Measurements from ENCODE around the gene SRC. TPM values are rescaled to one million over a fixed set of nuclear protein-coding genes. Genes with fewer than 3 reads are reported as not detected.
A peak's percentile ranks its signal among the peaks of the same experiment; 100 is the strongest.

SRC gene
- total and polyA plus RNA-seq, 7 donors, result 0.86 to 3.0 (median 1.3) TPM

DNA sequence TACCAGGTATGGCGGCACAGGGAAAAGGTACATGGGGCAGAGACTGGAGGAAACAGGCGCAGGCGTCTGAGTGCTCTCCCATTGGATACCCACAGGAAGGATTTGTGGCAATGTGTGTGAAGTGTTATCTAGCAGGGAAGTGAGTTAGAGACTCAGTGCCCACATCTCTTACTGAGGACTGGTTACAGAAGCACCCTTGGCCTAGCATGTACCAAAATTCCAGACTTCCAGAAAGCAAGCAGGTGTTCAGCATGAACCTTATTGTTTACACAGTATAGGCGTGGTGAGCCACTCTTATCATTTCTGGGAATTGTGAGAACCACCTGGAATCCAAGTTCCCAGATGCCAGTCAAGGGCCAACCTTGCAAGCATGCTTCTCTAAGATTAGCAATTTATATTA lies 42.3 kb upstream of the SRC start:
- intact Hi-C loops (cut with DNase I), result no loop called here
- 91 to 94% (median 92%) methylated on average over 4 of the region's 4 CpGs for WGBS, 3 donors
- peaks cover 4% of the 10 kb centered on the region for H3K4me1 ChIP-seq
- H3K4me3 ChIP-seq, result no peak overlapping the region
- TF ChIP-seq, protein P1, sequence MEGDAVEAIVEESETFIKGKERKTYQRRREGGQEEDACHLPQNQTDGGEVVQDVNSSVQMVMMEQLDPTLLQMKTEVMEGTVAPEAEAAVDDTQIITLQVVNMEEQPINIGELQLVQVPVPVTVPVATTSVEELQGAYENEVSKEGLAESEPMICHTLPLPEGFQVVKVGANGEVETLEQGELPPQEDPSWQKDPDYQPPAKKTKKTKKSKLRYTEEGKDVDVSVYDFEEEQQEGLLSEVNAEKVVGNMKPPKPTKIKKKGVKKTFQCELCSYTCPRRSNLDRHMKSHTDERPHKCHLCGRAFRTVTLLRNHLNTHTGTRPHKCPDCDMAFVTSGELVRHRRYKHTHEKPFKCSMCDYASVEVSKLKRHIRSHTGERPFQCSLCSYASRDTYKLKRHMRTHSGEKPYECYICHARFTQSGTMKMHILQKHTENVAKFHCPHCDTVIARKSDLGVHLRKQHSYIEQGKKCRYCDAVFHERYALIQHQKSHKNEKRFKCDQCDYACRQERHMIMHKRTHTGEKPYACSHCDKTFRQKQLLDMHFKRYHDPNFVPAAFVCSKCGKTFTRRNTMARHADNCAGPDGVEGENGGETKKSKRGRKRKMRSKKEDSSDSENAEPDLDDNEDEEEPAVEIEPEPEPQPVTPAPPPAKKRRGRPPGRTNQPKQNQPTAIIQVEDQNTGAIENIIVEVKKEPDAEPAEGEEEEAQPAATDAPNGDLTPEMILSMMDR (IDR thresholded peaks at IDR 0.05), result no peak
- ATAC-seq (no peak), DNase-seq (no peak)
- peaks cover 13 to 71% of the 10 kb centered on the region in 2 donors for H3K36me3 ChIP-seq (ENCODE audit: insufficient read depth in 1 of 2, low read depth in 1 of 2)
- H3K27ac ChIP-seq, result no peak overlapping the region
- H3K27me3 ChIP-seq (ENCODE audit: insufficient read depth in 3 of 3, low read length in 2 of 3), result no peaks in the 10 kb centered on the region
- no peaks in the 10 kb centered on the region for H3K9me3 ChIP-seq

DNA sequence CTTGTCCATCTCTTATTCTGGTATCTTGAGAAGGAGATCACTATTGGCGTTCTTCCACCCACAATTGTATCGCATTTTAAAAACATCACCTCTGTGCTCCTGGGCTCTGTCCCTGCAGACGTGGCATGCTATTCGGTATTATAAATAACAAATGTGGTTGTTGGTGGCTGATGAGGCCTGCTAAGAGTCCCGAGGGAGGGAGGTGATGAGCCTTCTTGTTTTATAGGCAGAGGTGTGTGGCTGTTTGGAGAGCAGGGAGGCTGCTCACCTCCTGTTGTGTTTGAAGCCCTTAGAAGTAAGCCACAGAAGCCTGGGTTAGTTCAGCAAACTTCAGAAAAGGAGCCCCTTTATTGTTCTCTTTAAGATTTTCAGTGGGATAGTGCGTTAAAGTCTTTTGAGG lies 40.9 kb upstream of the SRC start:
- 64 to 78% (median 70%) methylated on average over 6 of the region's 6 CpGs for WGBS, 3 donors
- TF ChIP-seq, protein P1 (IDR thresholded peaks at IDR 0.05), result no peak
- Histone ChIP-seq H3K4me3 (no peak overlapping the region), H3K9me3 (no peaks in the 10 kb centered on the region), H3K36me3 (ENCODE audit: insufficient read depth in 1 of 2, low read depth in 1 of 2) (peaks cover 13 to 82% of the 10 kb centered on the region in 2 donors), H3K27ac (no peak overlapping the region), H3K27me3 (ENCODE audit: insufficient read depth in 3 of 3, low read length in 2 of 3) (no peaks in the 10 kb centered on the region), H3K4me1 (peaks cover 4% of the 10 kb centered on the region)
- DNase-seq (no peak), ATAC-seq (no peak)
- intact Hi-C loops (cut with DNase I), result no loop called here

DNA sequence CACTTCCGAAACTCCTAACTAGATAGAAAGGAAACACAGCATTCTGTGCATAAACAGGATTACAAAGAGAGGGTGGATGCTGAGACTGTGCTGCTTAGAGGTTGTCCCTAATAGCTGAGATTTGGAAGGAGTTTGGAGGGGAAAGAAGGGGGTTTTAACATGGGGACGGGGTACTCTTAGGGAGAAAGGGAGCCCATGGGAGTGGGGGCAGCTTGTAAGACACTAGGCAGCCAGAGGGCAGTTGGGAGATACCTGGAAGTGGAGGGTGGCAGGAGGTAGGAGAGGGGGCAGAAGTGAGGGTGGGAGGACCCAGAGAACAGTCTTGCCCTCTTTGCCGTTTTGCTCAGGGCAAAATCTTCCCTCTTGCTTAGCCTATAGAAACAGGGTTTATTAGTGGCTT lies 40.1 kb upstream of the SRC start:
- intact Hi-C loops (cut with DNase I), result no loop called here
- H3K27me3 ChIP-seq (ENCODE audit: insufficient read depth in 3 of 3, low read length in 2 of 3), result no peaks in the 10 kb centered on the region
- H3K4me3 ChIP-seq, result no peak overlapping the region
- no peak for ATAC-seq
- no peak overlapping the region for H3K27ac ChIP-seq
- H3K36me3 ChIP-seq (ENCODE audit: insufficient read depth in 1 of 2, low read depth in 1 of 2), result peaks cover 13 to 80% of the 10 kb centered on the region in 2 donors
- TF ChIP-seq, protein P1 (IDR thresholded peaks at IDR 0.05), result no peak
- H3K4me1 ChIP-seq, result peaks cover 4% of the 10 kb centered on the region
- no peak for DNase-seq
- no peaks in the 10 kb centered on the region for H3K9me3 ChIP-seq
- WGBS, 3 donors, result 78 to 88% (median 81%) methylated on average over 3 of the region's 3 CpGs

- intact Hi-C loops (cut with DNase I), result no loop called here
- H3K9me3 ChIP-seq, result no peaks in the 10 kb centered on the region
- peaks cover 4 to 68% of the 10 kb centered on the region in 2 donors for H3K36me3 ChIP-seq (ENCODE audit: insufficient read depth in 1 of 2, low read depth in 1 of 2)
- DNase-seq (no peak), ATAC-seq (peak in 2 of 4 donors; percentile 20 to 24)
- no peaks in the 10 kb centered on the region for H3K27me3 ChIP-seq (ENCODE audit: insufficient read depth in 3 of 3, low read length in 2 of 3)
- TF ChIP-seq, protein P1 (IDR thresholded peaks at IDR 0.05), result no peak
- H3K27ac ChIP-seq, result no peak overlapping the region
- no peak overlapping the region for H3K4me3 ChIP-seq
- 74 to 80% (median 78%) methylated on average over 8 of the region's 8 CpGs for WGBS, 3 donors
- peaks cover 7% of the 10 kb centered on the region for H3K4me1 ChIP-seq
These were observed 37.6 kb upstream of the SRC start for GRCh38 chr20:37308086-37309050.

All from psoas muscle (tissue), 8 donors.